ENCODE measurements around the gene PLXNA1. TPM values are rescaled to one million over a fixed set of nuclear protein-coding genes. Genes with fewer than 3 reads are reported as not detected.
A peak's percentile ranks its signal among the peaks of the same experiment; 100 is the strongest.

Gene PLXNA1
- total and polyA plus RNA-seq, 2 experiments from 2014 or later, result 11.0 to 73.5 TPM

- Mint-ChIP-seq H3K4me3 (no peak overlapping the region), H3K9me3 (no peaks in the 10 kb centered on the region; the same call in 2 of the 3 replicates), H3K27ac (0 out of 2 replicates have a peak overlapping the region, but pooled peaks have one; percentile 38), H3K4me1 (peaks cover 17% of the 10 kb centered on the region), H3K27me3 (ENCODE audit: insufficient read depth, low read depth, poor library complexity) (peaks cover 5% of the 10 kb centered on the region), H3K36me3 (ENCODE audit: low read depth) (peaks cover 9% of the 10 kb centered on the region)
- Histone ChIP-seq H4K20me1 (replicated peaks; ENCODE audit: insufficient read depth) (no peaks in the 10 kb centered on the region; the same call in 1 of the 2 replicates), H3K4me3 (no peak overlapping the region), H3K36me3 (ENCODE audit: insufficient read depth) (no peaks in the 10 kb centered on the region), H3K4me1 (ENCODE audit: insufficient read depth) (peaks cover 5% of the 10 kb centered on the region; the same call in 1 of the 2 replicates), H3K27ac (ENCODE audit: low read depth) (no peak overlapping the region), H3K9me2 (ENCODE audit: insufficient read depth) (no peaks in the 10 kb centered on the region), H3F3A (replicated peaks; ENCODE audit: low read depth) (no peaks in the 10 kb centered on the region), H3K27me3 (ENCODE audit: insufficient read depth) (no peaks in the 10 kb centered on the region), H3K4me2 (no peak overlapping the region), H2AFZ (no peak overlapping the region), H3K79me2 (replicated peaks; ENCODE audit: insufficient read depth) (no peaks in the 10 kb centered on the region)
- no peak for ATAC-seq
- TF ChIP-seq NANOG (IDR thresholded peaks at IDR 0.05; ENCODE audit: borderline replicate concordance) (no peak), POLR2AphosphoS5 (IDR thresholded peaks at IDR 0.05; ENCODE audit: low read depth) (no peak), REST (IDR thresholded peaks at IDR 0.05; ENCODE audit: unreplicated experiment) (no peak), EZH2 (IDR thresholded peaks at IDR 0.05; ENCODE audit: low read depth, unreplicated experiment) (no peak), ETS1 (IDR thresholded peaks at IDR 0.05) (no peak), EZH2phosphoT487 (IDR thresholded peaks at IDR 0.05; ENCODE audit: unreplicated experiment) (no peak), ZNF114 (CRISPR knock-in tag; IDR thresholded peaks at IDR 0.05) (no peak), STAT1 (IDR thresholded peaks at IDR 0.05; ENCODE audit: unreplicated experiment) (no peak), JUNB (IDR thresholded peaks at IDR 0.05; ENCODE audit: unreplicated experiment) (no peak), ZNF331 (CRISPR knock-in tag; IDR thresholded peaks at IDR 0.05; ENCODE audit: low read depth) (no peak), CREB1 (CRISPR knock-in tag; IDR thresholded peaks at IDR 0.05; ENCODE audit: low read depth) (no peak), CTCF (conservative IDR thresholded peaks at IDR 0.05; ENCODE audit: low read depth in 2 of 2) (no peak), ZNF462 (CRISPR knock-in tag; IDR thresholded peaks at IDR 0.05) (no peak)
- no peak for DNase-seq (ENCODE audit: low spot score)
Observed at GRCh38 chr3:127006781-127007436, 24.0 kb downstream of the PLXNA1 start.

Data from GM23338 (cell line).